GM21619 (cell line): ENCODE measurements around the gene SPTBN4.
A peak's percentile ranks its signal among the peaks of the same experiment; 100 is the strongest.
"Not testable (repeated sequence)": the region's sequence is repeated elsewhere in the genome, so short reads cannot be mapped to it uniquely, and the experiment has no call there.

Experiments used
- ATAC-seq: cut with Tn5 transposase; IDR thresholded peaks from one replicate; pipeline ENCODE4 v1.9.1; 2021; ENCODE audit not compliant: unreplicated experiment

Gene SPTBN4

GRCh38 chr19:40466985-40467734 is at the start of gene SPTBN4:
Gene SPTBN4 (plus strand): TSS chr19:40467001. CDS start chr19:40472622, 5,621 bp downstream.
- no peak for ATAC-seq

- no peak for ATAC-seq
Observed at GRCh38 chr19:40417643-40417981, 49.2 kb upstream of the SPTBN4 start.

- ATAC-seq, result no peak
Observed at GRCh38 chr19:40418040-40418439, 48.8 kb upstream of the SPTBN4 start.

- no peak for ATAC-seq
Observed at GRCh38 chr19:40419066-40419612, 47.7 kb upstream of the SPTBN4 start.

GRCh38 chr19:40419780-40420179 is 47.0 kb upstream of the SPTBN4 start:
- no peak for ATAC-seq

GRCh38 chr19:40420451-40420765 is 46.4 kb upstream of the SPTBN4 start:
- no peak for ATAC-seq

- ATAC-seq, result peak; percentile 40
Observed at GRCh38 chr19:40420766-40421765, 45.7 kb upstream of the SPTBN4 start.

- ATAC-seq, result no peak
Observed at GRCh38 chr19:40421993-40422747, 44.6 kb upstream of the SPTBN4 start.

- ATAC-seq, result no peak
Observed at GRCh38 chr19:40422748-40423566, 43.8 kb upstream of the SPTBN4 start.

- ATAC-seq, result no peak
Observed at GRCh38 chr19:40423938-40424337, 42.9 kb upstream of the SPTBN4 start.

GRCh38 chr19:40424637-40425449 is 42.0 kb upstream of the SPTBN4 start:
- no peak for ATAC-seq

- ATAC-seq, result peak; percentile 73
Observed at GRCh38 chr19:40425450-40426287, 41.1 kb upstream of the SPTBN4 start, which contains the start of gene SERTAD1. Gene SERTAD1 (minus strand): TSS chr19:40425992. CDS start chr19:40423546, 2,446 bp downstream.

- ATAC-seq, result not testable (repeated sequence)
Observed at GRCh38 chr19:40428197-40428596, 38.6 kb upstream of the SPTBN4 start.

- ATAC-seq, result not testable (repeated sequence)
Observed at GRCh38 chr19:40430242-40430641, 36.6 kb upstream of the SPTBN4 start.

GRCh38 chr19:40431698-40432097 is 35.1 kb upstream of the SPTBN4 start:
- ATAC-seq, result no peak

GRCh38 chr19:40432760-40433159 is 34.0 kb upstream of the SPTBN4 start:
- ATAC-seq, result not testable (repeated sequence)

GRCh38 chr19:40433391-40434216 is 33.2 kb upstream of the SPTBN4 start:
- ATAC-seq, result no peak
